ENCODE data around the gene GLOD4.

DNA sequence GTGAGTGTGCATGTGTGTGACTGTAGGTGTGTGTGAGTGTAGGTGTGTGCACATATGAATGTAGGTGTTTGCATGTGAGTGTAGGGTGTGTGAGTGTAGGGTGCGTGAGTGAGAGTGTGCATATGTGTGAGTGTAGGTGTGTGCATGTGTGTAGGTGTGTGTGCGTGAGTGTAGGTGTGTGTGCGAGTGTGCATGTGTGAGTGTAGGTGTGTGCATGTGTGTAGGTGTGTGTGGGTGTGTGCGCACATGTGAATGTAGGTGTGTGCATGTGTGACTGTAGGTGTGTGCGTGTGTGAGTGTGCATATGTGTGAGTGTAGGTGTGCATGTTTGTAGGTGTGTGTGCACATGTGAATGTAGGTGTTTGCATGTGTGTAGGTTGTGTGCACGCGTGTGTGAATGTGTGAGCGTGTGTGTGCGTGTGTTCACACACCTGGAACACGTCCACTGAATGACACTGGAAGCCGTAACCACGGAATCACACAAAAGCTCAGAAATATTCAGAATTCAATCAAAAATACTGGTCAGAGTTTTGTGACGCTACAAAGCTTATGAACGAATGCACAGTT is 30.6 kb upstream of the GLOD4 start:
- TF ChIP-seq, protein P1, sequence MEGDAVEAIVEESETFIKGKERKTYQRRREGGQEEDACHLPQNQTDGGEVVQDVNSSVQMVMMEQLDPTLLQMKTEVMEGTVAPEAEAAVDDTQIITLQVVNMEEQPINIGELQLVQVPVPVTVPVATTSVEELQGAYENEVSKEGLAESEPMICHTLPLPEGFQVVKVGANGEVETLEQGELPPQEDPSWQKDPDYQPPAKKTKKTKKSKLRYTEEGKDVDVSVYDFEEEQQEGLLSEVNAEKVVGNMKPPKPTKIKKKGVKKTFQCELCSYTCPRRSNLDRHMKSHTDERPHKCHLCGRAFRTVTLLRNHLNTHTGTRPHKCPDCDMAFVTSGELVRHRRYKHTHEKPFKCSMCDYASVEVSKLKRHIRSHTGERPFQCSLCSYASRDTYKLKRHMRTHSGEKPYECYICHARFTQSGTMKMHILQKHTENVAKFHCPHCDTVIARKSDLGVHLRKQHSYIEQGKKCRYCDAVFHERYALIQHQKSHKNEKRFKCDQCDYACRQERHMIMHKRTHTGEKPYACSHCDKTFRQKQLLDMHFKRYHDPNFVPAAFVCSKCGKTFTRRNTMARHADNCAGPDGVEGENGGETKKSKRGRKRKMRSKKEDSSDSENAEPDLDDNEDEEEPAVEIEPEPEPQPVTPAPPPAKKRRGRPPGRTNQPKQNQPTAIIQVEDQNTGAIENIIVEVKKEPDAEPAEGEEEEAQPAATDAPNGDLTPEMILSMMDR (IDR thresholded peaks at IDR 0.05; ENCODE audit: low read length): no peak
- no peak for TF ChIP-seq EZH2 (IDR thresholded peaks at IDR 0.05; ENCODE audit: borderline replicate concordance, low read length)

Data from OCI-LY1 (cell line).